HepG2 (cell line): ENCODE data around the gene TTC32. TPM values are rescaled to one million over a fixed set of nuclear protein-coding genes. Genes with fewer than 3 reads are reported as not detected.
A peak's percentile ranks its signal among the peaks of the same experiment; 100 is the strongest.

ENCODE experiments used
- ATAC-seq: fragments of 200-7000 bp; cut with Tn5 transposase; 3 replicates; pipeline ENCODE4 v1.9.1; 2020; ENCODE audit warnings: mild to moderate bottlenecking, moderate library complexity
- BruUV-seq: library from RNA; stranded (reverse); fragments of 400-500 nt; replicated peaks from 2 replicates; lab custom pipeline; 2021; lab: Mats Ljungman, UMichigan
- CTCF ChIA-PET: fragments of 300-600 bp; formaldehyde crosslinking; extraction: SDS; loops from one replicate; lab custom pipeline; 2021; ENCODE audit warnings: low total read pairs, inconsistent platforms, low intra/inter-chr PET ratio; lab: Yijun Ruan, JAX
- POLR2A ChIA-PET: fragments of 350-600 bp; sonication (Branson Sonifier 250); formaldehyde crosslinking; loops from one replicate; lab custom pipeline; 2020; ENCODE audit warnings: antibody characterized with exemption, inconsistent platforms; lab: Yijun Ruan, JAX
- DNase-seq: peaks from one replicate; pipeline ENCODE4 v3.0.0-alpha.2; 2015; ENCODE audit warnings: low spot score
- FAIRE-seq: peaks from 3 replicates; lab custom pipeline; 2011; peaks lifted over from hg19 to GRCh38; lab: Jason Lieb, UNC
- H2AFZ ChIP-seq: one replicate; pipeline ENCODE4 v1.6.1; 2011; ENCODE audit warnings: low read length, inconsistent platforms
- H3K27ac ChIP-seq: fragments of 300-600 bp; 3 replicates; pipeline ENCODE4 v1.8.0; 2011; ENCODE audit warnings: mixed run types, mild to moderate bottlenecking, mixed read lengths, low read length, inconsistent platforms; ENCODE audit not compliant: insufficient read depth; ENCODE audit errors: extremely low read length
- H3K27me3 ChIP-seq, 2 experiments: fragments of 200-600 bp in 1 of 2; 2 replicates in 1 of 2; 3 replicates in 1 of 2; pipeline versions ENCODE4 v1.6.0 to v1.8.0; 2011; ENCODE audit warnings: low read length in 2 of 2, mild to moderate bottlenecking in 2 of 2, moderate library complexity in 2 of 2, inconsistent platforms in 1 of 2; ENCODE audit not compliant: insufficient read depth in 2 of 2, control insufficient read depth in 1 of 2
- H3K36me3 ChIP-seq, 2 experiments: fragments of 200-600 bp in 1 of 2; replicated peaks in 1 of 2; 2 replicates in 1 of 2; 3 replicates in 1 of 2; pipeline versions ENCODE4 v1.5.1 to v1.8.0; 2011; ENCODE audit warnings: low read length in 2 of 2, inconsistent platforms in 1 of 2; ENCODE audit not compliant: insufficient read depth in 2 of 2, control insufficient read depth in 1 of 2
- H3K4me1 ChIP-seq: 2 replicates; pipeline ENCODE4 v1.5.1; 2012; ENCODE audit warnings: low read length, inconsistent platforms; ENCODE audit not compliant: insufficient read depth
- H3K4me2 ChIP-seq: 2 replicates; pipeline ENCODE4 v1.6.0; 2011; ENCODE audit warnings: low read depth, low read length, inconsistent platforms
- H3K4me3 ChIP-seq, 3 experiments: fragments of 200-600 bp in 1 of 3; sonication (generic), shearing (Covaris generic) in 1 of 3; replicated peaks in 1 of 3; 2 replicates each; pipeline ENCODE4 v1.5.1; 2011 to 2016; ENCODE audit warnings: low read length in 3 of 3, inconsistent platforms in 2 of 3, low read depth in 2 of 3, mild to moderate bottlenecking in 2 of 3, control low read depth in 1 of 3, mixed read lengths in 1 of 3; ENCODE audit not compliant: insufficient read depth in 1 of 3
- H3K79me2 ChIP-seq: one replicate; pipeline ENCODE4 v1.6.1; 2011; ENCODE audit warnings: low read length, inconsistent platforms; ENCODE audit not compliant: insufficient read depth
- H3K9ac ChIP-seq: 2 replicates; pipeline ENCODE4 v1.6.0; 2011; ENCODE audit warnings: mild to moderate bottlenecking, low read depth, low read length, inconsistent platforms; ENCODE audit not compliant: insufficient read depth
- H3K9me3 ChIP-seq: 2 replicates; pipeline ENCODE4 v1.5.1; 2012; ENCODE audit warnings: mild to moderate bottlenecking, low read length
- H4K20me1 ChIP-seq: 2 replicates; pipeline ENCODE4 v1.6.0; 2011; ENCODE audit warnings: inconsistent platforms, mild to moderate bottlenecking, low read length, moderate library complexity; ENCODE audit not compliant: insufficient read depth
- ETV5 ChIP-seq: IDR thresholded peaks from 2 replicates; pipeline ENCODE4 v1.6.1; 2018; ENCODE audit warnings: missing biosample characterization, missing genetic modification reagents, inconsistent platforms, borderline replicate concordance
- HDAC2 ChIP-seq: sonication (generic); formaldehyde crosslinking; IDR thresholded peaks from 2 replicates; pipeline ENCODE4 v1.4.0; 2020; ENCODE audit warnings: missing genetic modification reagents
- HOXA5 ChIP-seq: sonication (generic); formaldehyde crosslinking; IDR thresholded peaks from 2 replicates; pipeline ENCODE4 v1.4.0; 2020; ENCODE audit warnings: missing genetic modification reagents
- IRF1 ChIP-seq: sonication (generic); formaldehyde crosslinking; IDR thresholded peaks from 2 replicates; pipeline ENCODE4 v1.4.0; 2020; ENCODE audit warnings: low read depth, mild to moderate bottlenecking, missing genetic modification reagents
- MAFG ChIP-seq: sonication (generic); formaldehyde crosslinking; IDR thresholded peaks from 2 replicates; pipeline ENCODE4 v1.5.1; 2020; ENCODE audit warnings: mild to moderate bottlenecking, missing genetic modification reagents
- TEF ChIP-seq: sonication (generic); formaldehyde crosslinking; IDR thresholded peaks from 2 replicates; pipeline ENCODE4 v1.5.0; 2020; ENCODE audit warnings: missing genetic modification reagents
- ZHX1 ChIP-seq: sonication (generic); formaldehyde crosslinking; IDR thresholded peaks from 2 replicates; pipeline ENCODE4 v1.8.1; 2022; ENCODE audit warnings: low read depth, mild to moderate bottlenecking, missing genetic modification reagents
- ZNF121 ChIP-seq: sonication (generic); formaldehyde crosslinking; IDR thresholded peaks from 2 replicates; pipeline ENCODE4 v1.5.0; 2020; ENCODE audit warnings: mild to moderate bottlenecking, missing genetic modification reagents
- ZNF24 ChIP-seq: fragments of 450-650 bp; IDR thresholded peaks from 2 replicates; pipeline ENCODE4 v1.6.1; 2017; ENCODE audit warnings: antibody characterized with exemption, mild to moderate bottlenecking
- ZNF317 ChIP-seq: sonication (generic); formaldehyde crosslinking; IDR thresholded peaks from 2 replicates; pipeline ENCODE4 v1.5.0; 2020; ENCODE audit warnings: mild to moderate bottlenecking, missing genetic modification reagents
- ZNF644 ChIP-seq: IDR thresholded peaks from 2 replicates; pipeline ENCODE4 v1.6.1; 2016; ENCODE audit warnings: low read depth
- ZNF749 ChIP-seq: sonication (generic); formaldehyde crosslinking; IDR thresholded peaks from 2 replicates; pipeline ENCODE4 v1.8.0; 2022; ENCODE audit warnings: mild to moderate bottlenecking, missing genetic modification reagents, moderate library complexity, borderline replicate concordance
- WGBS: methylation state at CpG from one replicate; pipeline ENCODE4 v1.1.6; 2017; ENCODE audit warnings: low lambda C conversion rate; 5-methylcytosine and 5-hydroxymethylcytosine counted together
- in situ Hi-C: cut with HindIII; loops from 2 replicates; pipeline ENCODE4 v1.10.0; 2017; ENCODE audit warnings: low pct_unique_long_range_greater_than_20kb; ENCODE audit not compliant: extremely low pct_ligation_motif_present
- intact Hi-C: fragments of 100-400 bp; cut with micrococcal nuclease; formaldehyde crosslinking; loops from one replicate; pipeline ENCODE4 v1.10.0; 2022; ENCODE audit not compliant: unreplicated experiment
- polyA plus RNA-seq, 8 experiments: library from polyadenylated mRNA; depleted of rRNA in 3 of 8; stranded (reverse) in 7 of 8; unstranded in 1 of 8; fragments of >200 nt; fragmentation: Illumina TruSeq in 4 of 8; extraction: Trizol in 4 of 8; gene quantifications; 2 replicates each; pipeline versions ENCODE4 v1.2.1 to v1.2.3, GENCODE V29; 2011 to 2016; ENCODE audit warnings: low read depth in 4 of 8, missing spikeins in 1 of 8, mixed read lengths in 1 of 8; ENCODE audit not compliant: insufficient read depth in 1 of 8
- total RNA-seq, 5 experiments: library from RNA; depleted of rRNA; stranded (reverse); fragments of >200 nt; fragmentation: Illumina TruSeq; extraction: Trizol; gene quantifications; 2 replicates each; pipeline ENCODE4 v1.2.3, GENCODE V29; 2016; ENCODE audit warnings: low read depth in 1 of 5

TTC32 gene
- total and polyA plus RNA-seq, 2 of the 13 experiments (the other 11 are each of a cell fraction or from before 2014, with no cell fraction given) = 21.6 to 38.3 TPM

- in situ Hi-C loops = no loop called here
- Histone ChIP-seq H3K4me2 (no peak overlapping the region), H3K9me3 (no peaks in the 10 kb centered on the region), H3K27me3 (no peaks in the 10 kb centered on the region), H3K4me1 (peaks cover 26% of the 10 kb centered on the region), H4K20me1 (no peaks in the 10 kb centered on the region), H3K36me3 (peaks cover 5 to 40% of the 10 kb centered on the region in 2 experiments), H3K79me2 (no peaks in the 10 kb centered on the region), H3K27ac (no peak overlapping the region), H2AFZ (no peak overlapping the region), H3K4me3 (no peak overlapping the region), H3K9ac (no peak overlapping the region)
- no TSS peak for BruUV-seq
- intact Hi-C loops = no loop called here
- ChIA-PET POLR2A (interaction anchor here (1.3 kb wide), 1 partner anchor 114 kb away, joined by 3 read pairs; the partner anchor contains the start of gene LAPTM4A), CTCF (no interaction called here)
- no peak for TF ChIP-seq ZNF644 (CRISPR knock-in tag)
- TF ChIP-seq IRF1 (CRISPR knock-in tag) = no peak
- no peak for TF ChIP-seq HOXA5 (CRISPR knock-in tag)
- no peak for TF ChIP-seq MAFG (CRISPR knock-in tag)
- DNase-seq = no peak
- ATAC-seq = no peak
- WGBS = 91% methylated on average over 4 of the region's 4 CpGs
- no peak for FAIRE-seq
Observed at GRCh38 chr2:19937004-19937403, 35.2 kb upstream of the TTC32 start.

- intact Hi-C loops (no loop called here), in situ Hi-C loops (no loop called here)
- no peaks in the 10 kb centered on the region for H3K79me2 ChIP-seq
- no TSS peak for BruUV-seq
- H2AFZ ChIP-seq = no peak overlapping the region
- no peaks in the 10 kb centered on the region for H3K27me3 ChIP-seq
- H3K9ac ChIP-seq = no peak overlapping the region
- ATAC-seq = peak; percentile 68
- H3K9me3 ChIP-seq = no peaks in the 10 kb centered on the region
- CTCF ChIA-PET = no interaction called here
- no peaks in the 10 kb centered on the region for H4K20me1 ChIP-seq
- peaks cover 5 to 43% of the 10 kb centered on the region in 2 experiments for H3K36me3 ChIP-seq
- H3K4me3 ChIP-seq = no peak overlapping the region
- DNase-seq = peak; percentile 39
- no peak for FAIRE-seq
- H3K4me2 ChIP-seq = no peak overlapping the region
- POLR2A ChIA-PET = interaction anchor here (1.3 kb wide), 1 partner anchor 115 kb away, joined by 3 read pairs; the partner anchor contains the start of gene LAPTM4A
- no peak overlapping the region for H3K27ac ChIP-seq
- 73% methylated on average over 2 of the region's 2 CpGs for WGBS
- peaks cover 26% of the 10 kb centered on the region for H3K4me1 ChIP-seq
- TF ChIP-seq ZHX1 (CRISPR knock-in tag) = no peak
- peak; percentile 68; the same call in 1 of the 2 replicates for TF ChIP-seq ZNF121
- TF ChIP-seq ZNF644 (CRISPR knock-in tag) = 0 out of 2 replicates have a peak, but pooled peaks have one; percentile 5
- peak; percentile 71; the same call in 1 of the 2 replicates for TF ChIP-seq ZNF24
- 0 out of 2 replicates have a peak, but pooled peaks have one; percentile 34 for TF ChIP-seq HDAC2 (CRISPR knock-in tag)
- no peak for TF ChIP-seq TEF
- no peak for TF ChIP-seq ETV5 (CRISPR knock-in tag)
- no peak for TF ChIP-seq ZNF749 (CRISPR knock-in tag)
- no peak for TF ChIP-seq ZNF317 (CRISPR knock-in tag)
- TF ChIP-seq MAFG (CRISPR knock-in tag) = no peak
Observed at GRCh38 chr2:19936203-19936602, 34.4 kb upstream of the TTC32 start.
